ENCODE results near the gene UBE3D. TPM values are rescaled to one million over a fixed set of nuclear protein-coding genes. Genes with fewer than 3 reads are reported as not detected.
"Not testable (repeated sequence)": the region's sequence is repeated elsewhere in the genome, so short reads cannot be mapped to it uniquely, and the experiment has no call there.

UBE3D gene
- total RNA-seq, 2 experiments from 2014 or later = 4.1 to 4.2 TPM

GRCh38 chr6:82861121-82861520 is 204.5 kb downstream of the UBE3D start:
- no peak for TF ChIP-seq CTCF (IDR thresholded peaks at IDR 0.05)
- no peaks in the 10 kb centered on the region for H3K27me3 ChIP-seq (ENCODE audit: control insufficient read depth in 1 of 2, insufficient read depth in 2 of 2, low read length in 2 of 2)
- POLR2A ChIA-PET = no interaction called here
- ATAC-seq (ENCODE audit: poor library complexity) (no peak), DNase-seq (no peak)
- Mint-ChIP-seq H3K4me3 (no peak overlapping the region), H3K9me3 (no peaks in the 10 kb centered on the region), H3K27me3 (no peaks in the 10 kb centered on the region), H3K36me3 (ENCODE audit: low read depth) (no peaks in the 10 kb centered on the region), H3K4me1 (ENCODE audit: low read depth) (no peaks in the 10 kb centered on the region), H3K27ac (no peak overlapping the region)
- H3K27ac ChIP-seq (ENCODE audit: low read depth in 1 of 2, low read length in 2 of 2) = no peak overlapping the region
- H3K9me3 ChIP-seq (ENCODE audit: control insufficient read depth in 1 of 2, insufficient read depth in 1 of 2, low read length in 2 of 2) = no peaks in the 10 kb centered on the region
- intact Hi-C loops (cut with DNase I, micrococcal nuclease) = no loop called here
- CTCF ChIA-PET = no interaction called here
- no peaks in the 10 kb centered on the region for H3K4me1 ChIP-seq (ENCODE audit: insufficient read depth, low read length)
- H3K36me3 ChIP-seq (ENCODE audit: insufficient read depth, low read length) = no peaks in the 10 kb centered on the region
- H3K4me3 ChIP-seq (ENCODE audit: low read length) = no peak overlapping the region

GRCh38 chr6:82856077-82856476 is 209.6 kb downstream of the UBE3D start:
- H3K27me3 ChIP-seq (ENCODE audit: control insufficient read depth in 1 of 2, insufficient read depth in 2 of 2, low read length in 2 of 2); H3K4me1 ChIP-seq (ENCODE audit: insufficient read depth, low read length); H3K4me3 ChIP-seq (ENCODE audit: low read length); H3K27me3 Mint-ChIP-seq; H3K9me3 Mint-ChIP-seq; H3K36me3 Mint-ChIP-seq (ENCODE audit: low read depth); H3K4me1 Mint-ChIP-seq (ENCODE audit: low read depth); intact Hi-C loops (cut with DNase I, micrococcal nuclease); H3K27ac Mint-ChIP-seq; H3K4me3 Mint-ChIP-seq; ATAC-seq (ENCODE audit: poor library complexity); CTCF ChIA-PET; DNase-seq; H3K27ac ChIP-seq (ENCODE audit: low read depth in 1 of 2, low read length in 2 of 2); H3K36me3 ChIP-seq (ENCODE audit: insufficient read depth, low read length); POLR2A ChIA-PET; H3K9me3 ChIP-seq (ENCODE audit: control insufficient read depth in 1 of 2, insufficient read depth in 1 of 2, low read length in 2 of 2): not testable (repeated sequence)

GRCh38 chr6:82852904-82853303 is 212.7 kb downstream of the UBE3D start:
- ATAC-seq (ENCODE audit: poor library complexity); intact Hi-C loops (cut with DNase I, micrococcal nuclease); H3K27me3 Mint-ChIP-seq: not testable (repeated sequence)

GRCh38 chr6:82843291-82843885 is 222.3 kb downstream of the UBE3D start:
- no peak overlapping the region for H3K27ac Mint-ChIP-seq
- H3K4me1 ChIP-seq (ENCODE audit: insufficient read depth, low read length) = no peaks in the 10 kb centered on the region
- intact Hi-C loops (cut with DNase I, micrococcal nuclease) = no loop called here

More at GRCh38 chr6:82852904-82853303, 212.7 kb downstream of the UBE3D start:
- CTCF ChIA-PET; H3K27ac ChIP-seq (ENCODE audit: low read depth in 1 of 2, low read length in 2 of 2); H3K27ac Mint-ChIP-seq; DNase-seq; POLR2A ChIA-PET; H3K36me3 Mint-ChIP-seq (ENCODE audit: low read depth); H3K36me3 ChIP-seq (ENCODE audit: insufficient read depth, low read length); H3K4me3 ChIP-seq (ENCODE audit: low read length); H3K4me1 Mint-ChIP-seq (ENCODE audit: low read depth); H3K9me3 ChIP-seq (ENCODE audit: control insufficient read depth in 1 of 2, insufficient read depth in 1 of 2, low read length in 2 of 2); H3K4me3 Mint-ChIP-seq; H3K27me3 ChIP-seq (ENCODE audit: control insufficient read depth in 1 of 2, insufficient read depth in 2 of 2, low read length in 2 of 2); H3K4me1 ChIP-seq (ENCODE audit: insufficient read depth, low read length): not testable (repeated sequence)
- H3K9me3 Mint-ChIP-seq = peaks cover 18% of the 10 kb centered on the region

More at GRCh38 chr6:82843291-82843885, 222.3 kb downstream of the UBE3D start:
- ATAC-seq (ENCODE audit: poor library complexity) (no peak), DNase-seq (no peak)
- ChIA-PET CTCF (no interaction called here), POLR2A (no interaction called here)
- Mint-ChIP-seq H3K27me3 (peaks cover 13% of the 10 kb centered on the region), H3K4me3 (no peak overlapping the region), H3K9me3 (no peaks in the 10 kb centered on the region), H3K36me3 (ENCODE audit: low read depth) (no peaks in the 10 kb centered on the region), H3K4me1 (ENCODE audit: low read depth) (no peaks in the 10 kb centered on the region)
- Histone ChIP-seq H3K27me3 (ENCODE audit: control insufficient read depth in 1 of 2, insufficient read depth in 2 of 2, low read length in 2 of 2) (peaks cover 0 to 3% of the 10 kb centered on the region in 2 experiments), H3K4me3 (ENCODE audit: low read length) (no peak overlapping the region), H3K9me3 (ENCODE audit: control insufficient read depth in 1 of 2, insufficient read depth in 1 of 2, low read length in 2 of 2) (no peaks in the 10 kb centered on the region), H3K36me3 (ENCODE audit: insufficient read depth, low read length) (no peaks in the 10 kb centered on the region), H3K27ac (ENCODE audit: low read depth in 1 of 2, low read length in 2 of 2) (no peak overlapping the region)
- TF ChIP-seq CTCF (IDR thresholded peaks at IDR 0.05) = no peak

Data from CD4-positive, alpha-beta T cell (primary cell).